Measurements from ENCODE around the gene DAB2IP. TPM values are rescaled to one million over a fixed set of nuclear protein-coding genes. Genes with fewer than 3 reads are reported as not detected.

Gene DAB2IP
- total and polyA plus RNA-seq, 2 of the 4 experiments (the other 2 are of a cell fraction), result 5.6 to 17.2 TPM

DNA sequence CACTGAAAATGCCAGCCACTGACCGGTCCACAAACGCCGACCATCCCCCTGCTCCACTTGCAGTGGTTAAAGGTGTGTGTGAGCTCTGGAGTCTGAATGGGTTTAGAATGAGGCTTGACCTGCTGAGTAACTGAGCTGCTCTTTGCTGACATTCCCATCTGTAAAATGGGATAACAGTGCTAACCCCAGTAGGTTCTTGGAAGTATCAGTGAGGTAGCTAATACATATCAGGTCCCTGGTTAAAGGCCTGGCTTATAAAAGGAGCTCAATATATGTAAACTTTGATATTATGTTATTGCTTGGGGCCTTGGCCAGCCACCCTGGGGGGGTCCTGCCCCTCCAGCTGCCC is 31.1 kb upstream of the DAB2IP start:
- H3K14ac ChIP-seq (replicated peaks; ENCODE audit: low read depth, low read length), result no peak overlapping the region
- no TSS peak for BruUV-seq (replicated peaks)
- in situ Hi-C loops (cut with MboI; ENCODE audit: low sequenced_read_pairs), result no loop called here

More for the DNA sequence above, 31.1 kb upstream of the DAB2IP start:
- no peak overlapping the region for H2BK5ac ChIP-seq (ENCODE audit: low read depth, low read length, poor library complexity, severe bottlenecking)
- H3K9ac ChIP-seq (ENCODE audit: low read depth, low read length), result no peak overlapping the region
- H2AK9ac ChIP-seq (replicated peaks; ENCODE audit: low read depth, low read length, poor library complexity), result no peak overlapping the region
- no peak for ATAC-seq (ENCODE audit: low read depth)
- H3K36me3 ChIP-seq (ENCODE audit: control insufficient read depth, insufficient read depth, low read length), result no peaks in the 10 kb centered on the region
- no peak overlapping the region for H3K4me3 ChIP-seq (ENCODE audit: insufficient read depth, low read depth, low read length)
- no peaks in the 10 kb centered on the region for H3K9me3 ChIP-seq (ENCODE audit: control insufficient read depth, insufficient read depth, low read length)
- H2AK5ac ChIP-seq (ENCODE audit: low read depth, low read length), result no peak overlapping the region
- no peak overlapping the region for H2BK20ac ChIP-seq (ENCODE audit: low read depth, low read length)
- no peaks in the 10 kb centered on the region for H3K9me1 ChIP-seq (ENCODE audit: insufficient read depth, low read length)
- H4K8ac ChIP-seq (ENCODE audit: low read depth in 2 of 2, low read length in 2 of 2), result no peak overlapping the region
- H4K91ac ChIP-seq (ENCODE audit: insufficient read depth, low read depth, low read length), result no peak overlapping the region
- intact Hi-C loops (cut with micrococcal nuclease), result no loop called here
- no peaks in the 10 kb centered on the region for H3K27me3 ChIP-seq (ENCODE audit: control insufficient read depth, insufficient read depth, low read length)
- H3K23ac ChIP-seq (ENCODE audit: low read depth, low read length), result no peak overlapping the region
- H3K4ac ChIP-seq (ENCODE audit: low read depth, low read length), result no peak overlapping the region
- H3K18ac ChIP-seq (ENCODE audit: low read depth, low read length), result no peak overlapping the region
- no peak for DNase-seq
- no peak overlapping the region for H3K27ac ChIP-seq (ENCODE audit: insufficient read depth, low read length)
- no peak for TF ChIP-seq FOS (IDR thresholded peaks at IDR 0.05; ENCODE audit: low read depth, low read length)
- no peak overlapping the region for H3K4me2 ChIP-seq (ENCODE audit: low read depth, low read length)
- H2BK15ac ChIP-seq (ENCODE audit: low read depth, low read length), result no peak overlapping the region
- no peak overlapping the region for H2AFZ ChIP-seq (replicated peaks; ENCODE audit: low read length, poor library complexity)
- H3K4me1 ChIP-seq (ENCODE audit: control insufficient read depth, insufficient read depth, low read length), result peaks cover 2% of the 10 kb centered on the region; the same call in 1 of the 2 replicates
- H3K79me1 ChIP-seq (ENCODE audit: low read depth in 1 of 2, low read length in 2 of 2), result no peaks in the 10 kb centered on the region
- ChIA-PET CTCF (interaction anchor here (1.0 to 1.4 kb wide), 3 partner anchors 16 to 64 kb away, joined by 3 to 4 read pairs (median 4); no protein-coding TSS in a partner anchor), POLR2A (ENCODE audit: unreplicated experiment) (no interaction called here)
- peaks cover 10% of the 10 kb centered on the region; the same call in 1 of the 2 replicates for H4K20me1 ChIP-seq (ENCODE audit: insufficient read depth, low read length)
- no peak overlapping the region for H2BK120ac ChIP-seq (ENCODE audit: low read depth, low read length)
- H4K5ac ChIP-seq (ENCODE audit: low read depth, low read length), result no peak overlapping the region
- no peak overlapping the region for H3K56ac ChIP-seq (ENCODE audit: extremely low read depth, insufficient read depth, low read length)
- dilution Hi-C loops (cut with HindIII; ENCODE audit: low sequenced_read_pairs, unreplicated experiment), result no loop called here
- WGBS, 2 experiments (ENCODE audit: extremely low coverage in 2 of 2, insufficient read length in 1 of 2), result no CpG with 5 or more reads among the region's 3 CpGs
